PC-3 (cell line): ENCODE measurements around the gene OSCAR. TPM values are rescaled to one million over a fixed set of nuclear protein-coding genes. Genes with fewer than 3 reads are reported as not detected.
"Not testable (repeated sequence)": the region's sequence is repeated elsewhere in the genome, so short reads cannot be mapped to it uniquely, and the experiment has no call there.

Experiments used
- ATAC-seq: fragments of 200-7000 bp; cut with Tn5 transposase; 2 replicates; pipeline ENCODE4 v1.9.1; 2020; ENCODE audit warnings: mild to moderate bottlenecking, moderate library complexity
- BruUV-seq: library from RNA; stranded (reverse); fragments of 400-500 nt; replicated peaks from 2 replicates; lab custom pipeline; 2021; lab: Mats Ljungman, UMichigan
- CTCF ChIA-PET: fragments of 300-600 bp; sonication (Branson Sonifier 250); formaldehyde crosslinking; loops from one replicate; lab custom pipeline; 2022; ENCODE audit warnings: antibody characterized with exemption; lab: Charles Lee
- POLR2A ChIA-PET: fragments of 300-600 bp; sonication (Branson Sonifier 250); formaldehyde crosslinking; loops from one replicate; lab custom pipeline; 2022; ENCODE audit warnings: antibody characterized with exemption; ENCODE audit not compliant: unreplicated experiment; lab: Charles Lee
- DNase-seq: peaks from one replicate; pipeline ENCODE4 v3.0.0-alpha.2; 2015
- H2AFZ ChIP-seq: fragments of 300-600 bp; sonication (generic); 2 replicates; pipeline ENCODE4 v1.6.0; 2016; ENCODE audit warnings: antibody characterized with exemption, low read length
- H3F3A ChIP-seq: fragments of 300-600 bp; sonication (generic); one replicate; pipeline ENCODE4 v1.6.0; 2017; ENCODE audit warnings: antibody characterized with exemption, low read length, control low read depth, mild to moderate bottlenecking; ENCODE audit not compliant: unreplicated experiment
- H3K27ac ChIP-seq: fragments of 300-600 bp; sonication (generic); 2 replicates; pipeline ENCODE4 v1.5.1; 2016; ENCODE audit warnings: mild to moderate bottlenecking, low read length
- H3K27me3 ChIP-seq: fragments of 300-600 bp; sonication (generic); 2 replicates; pipeline ENCODE4 v1.6.1; 2016; ENCODE audit warnings: low read length, mixed read lengths
- H3K36me3 ChIP-seq: fragments of 300-600 bp; sonication (generic); 2 replicates; pipeline ENCODE4 v1.6.1; 2016; ENCODE audit warnings: low read depth, mixed run types, low read length, mixed read lengths
- H3K4me1 ChIP-seq: fragments of 300-600 bp; sonication (generic); 2 replicates; pipeline ENCODE4 v1.5.1; 2016; ENCODE audit warnings: low read length; ENCODE audit not compliant: insufficient read depth
- H3K4me2 ChIP-seq: fragments of 300-600 bp; sonication (generic); 2 replicates; pipeline ENCODE4 v1.6.0; 2016; ENCODE audit warnings: low read length
- H3K4me3 ChIP-seq: fragments of 300-600 bp; sonication (generic); 2 replicates; pipeline ENCODE4 v1.5.1; 2016; ENCODE audit warnings: mild to moderate bottlenecking, low read length, mixed read lengths
- H3K79me2 ChIP-seq: fragments of 300-600 bp; sonication (generic); 2 replicates; pipeline ENCODE4 v1.6.1; 2017; ENCODE audit warnings: low read length, mixed read lengths
- H3K9ac ChIP-seq: fragments of 300-600 bp; sonication (generic); 2 replicates; pipeline ENCODE4 v1.6.0; 2016; ENCODE audit warnings: mild to moderate bottlenecking, low read length
- H3K9me2 ChIP-seq: fragments of 300-600 bp; sonication (generic); replicated peaks from 2 replicates; pipeline ENCODE4 v1.6.1; 2016; ENCODE audit warnings: mixed run types, low read length, mixed read lengths
- H3K9me3 ChIP-seq: fragments of 300-600 bp; sonication (generic); 2 replicates; pipeline ENCODE4 v1.6.1; 2016; ENCODE audit warnings: low read length, mixed read lengths
- H4K20me1 ChIP-seq: fragments of 300-600 bp; sonication (generic); 2 replicates; pipeline ENCODE4 v1.6.1; 2016; ENCODE audit warnings: low read length, mixed read lengths
- EZH2 ChIP-seq: fragments of 300-600 bp; sonication (generic); IDR thresholded peaks from one replicate; pipeline ENCODE4 v1.6.1; 2017; ENCODE audit warnings: antibody characterized with exemption, mild to moderate bottlenecking, low read length; ENCODE audit not compliant: unreplicated experiment
- EZH2phosphoT487 ChIP-seq: fragments of 300-600 bp; sonication (generic); IDR thresholded peaks from 2 replicates; pipeline ENCODE4 v1.6.1; 2018; ENCODE audit warnings: mild to moderate bottlenecking, antibody characterized with exemption, low read length, borderline replicate concordance
- intact Hi-C: fragments of 100-400 bp; cut with micrococcal nuclease; formaldehyde crosslinking; loops from 2 replicates; pipeline ENCODE4 v1.9.0; 2023
- total RNA-seq: library from RNA; depleted of rRNA; stranded (reverse); fragments of >200 nt; gene quantifications from 2 replicates; pipeline ENCODE4 v1.2.3, GENCODE V29; 2014
- TF ChIP-seq, protein P1 (sequence below): fragments of 300-600 bp; sonication (generic); conservative IDR thresholded peaks from 2 replicates; pipeline ENCODE4 v1.5.1; 2017; ENCODE audit warnings: antibody characterized with exemption, low read depth, mild to moderate bottlenecking, low read length

The OSCAR gene
- total RNA-seq, 1 experiment from 2014 or later: not detected

DNA sequence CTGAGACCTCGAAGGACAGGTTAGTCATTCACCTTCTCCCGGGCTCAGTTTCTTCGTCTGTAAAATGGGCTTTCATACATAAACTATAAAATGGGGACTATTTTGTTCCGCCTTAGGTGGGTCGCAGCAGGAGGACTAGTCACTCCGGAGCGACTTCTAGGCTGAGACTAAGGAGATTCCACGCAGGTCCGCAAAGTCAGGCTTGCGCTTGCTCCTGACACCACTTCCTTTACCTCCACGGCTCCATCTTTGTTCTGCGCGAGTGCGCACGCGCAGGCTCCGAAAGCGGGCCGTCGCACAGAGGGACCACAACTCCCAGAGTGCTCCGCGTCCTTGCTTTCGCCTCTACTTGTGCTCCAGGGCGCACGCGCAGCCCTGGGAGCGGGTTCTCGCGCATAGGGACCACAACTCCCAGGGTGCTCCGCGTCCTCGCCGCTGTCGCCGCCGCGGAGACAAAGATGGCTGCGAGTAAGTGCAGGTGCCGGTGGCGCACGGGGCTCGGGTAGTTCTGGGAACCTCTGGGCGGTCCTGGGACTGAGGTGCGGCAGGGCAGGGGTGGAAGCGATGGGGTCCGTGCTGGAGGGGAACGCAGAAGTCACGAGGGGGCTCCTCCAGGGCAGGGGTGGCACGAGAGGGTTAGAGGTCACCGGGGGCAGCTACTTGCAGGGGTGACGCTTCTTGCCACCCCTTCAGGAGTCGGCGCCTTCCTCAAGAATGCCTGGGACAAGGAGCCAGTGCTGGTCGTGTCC lies 2.0 kb upstream of the OSCAR start, which contains the start of gene NDUFA3:
Gene NDUFA3, plus strand, starts transcription at position 435 of the 749 bp plus-strand sequence. Its CDS starts 24 bp downstream, at position 459.
- Histone ChIP-seq H3K79me2 (peaks cover 33% of the 10 kb centered on the region), H3K9me2 (no peaks in the 10 kb centered on the region), H3K36me3 (peaks cover 15% of the 10 kb centered on the region; the same call in 1 of the 2 replicates), H3K9me3 (no peaks in the 10 kb centered on the region), H2AFZ (peak within 1 kb of the TSS; percentile 97), H3K4me1 (peaks cover 4% of the 10 kb centered on the region; the same call in 1 of the 2 replicates), H3K27ac (no peak within 1 kb of the TSS), H3K4me3 (peak within 1 kb of the TSS; percentile 83), H4K20me1 (no peaks in the 10 kb centered on the region), H3F3A (no peaks in the 10 kb centered on the region), H3K4me2 (peak within 1 kb of the TSS; percentile 84), H3K9ac (peak within 1 kb of the TSS; percentile 72), H3K27me3 (no peaks in the 10 kb centered on the region)
- intact Hi-C loops: loop anchor here (1.0 kb wide), 1 partner anchor 13 kb away; the partner anchor contains the start of genes PRPF31 and TFPT
- ATAC-seq: peak; percentile 98
- CTCF ChIA-PET: no interaction called here
- BruUV-seq: no TSS peak
- peak; percentile 100 for DNase-seq
- POLR2A ChIA-PET: interaction anchor here (0.6 kb wide), 1 partner anchor 78 kb away, joined by 4 read pairs; no protein-coding TSS in a partner anchor
- TF ChIP-seq EZH2 (no peak), EZH2phosphoT487 (no peak)
- TF ChIP-seq, protein P1, sequence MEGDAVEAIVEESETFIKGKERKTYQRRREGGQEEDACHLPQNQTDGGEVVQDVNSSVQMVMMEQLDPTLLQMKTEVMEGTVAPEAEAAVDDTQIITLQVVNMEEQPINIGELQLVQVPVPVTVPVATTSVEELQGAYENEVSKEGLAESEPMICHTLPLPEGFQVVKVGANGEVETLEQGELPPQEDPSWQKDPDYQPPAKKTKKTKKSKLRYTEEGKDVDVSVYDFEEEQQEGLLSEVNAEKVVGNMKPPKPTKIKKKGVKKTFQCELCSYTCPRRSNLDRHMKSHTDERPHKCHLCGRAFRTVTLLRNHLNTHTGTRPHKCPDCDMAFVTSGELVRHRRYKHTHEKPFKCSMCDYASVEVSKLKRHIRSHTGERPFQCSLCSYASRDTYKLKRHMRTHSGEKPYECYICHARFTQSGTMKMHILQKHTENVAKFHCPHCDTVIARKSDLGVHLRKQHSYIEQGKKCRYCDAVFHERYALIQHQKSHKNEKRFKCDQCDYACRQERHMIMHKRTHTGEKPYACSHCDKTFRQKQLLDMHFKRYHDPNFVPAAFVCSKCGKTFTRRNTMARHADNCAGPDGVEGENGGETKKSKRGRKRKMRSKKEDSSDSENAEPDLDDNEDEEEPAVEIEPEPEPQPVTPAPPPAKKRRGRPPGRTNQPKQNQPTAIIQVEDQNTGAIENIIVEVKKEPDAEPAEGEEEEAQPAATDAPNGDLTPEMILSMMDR: no peak

DNA sequence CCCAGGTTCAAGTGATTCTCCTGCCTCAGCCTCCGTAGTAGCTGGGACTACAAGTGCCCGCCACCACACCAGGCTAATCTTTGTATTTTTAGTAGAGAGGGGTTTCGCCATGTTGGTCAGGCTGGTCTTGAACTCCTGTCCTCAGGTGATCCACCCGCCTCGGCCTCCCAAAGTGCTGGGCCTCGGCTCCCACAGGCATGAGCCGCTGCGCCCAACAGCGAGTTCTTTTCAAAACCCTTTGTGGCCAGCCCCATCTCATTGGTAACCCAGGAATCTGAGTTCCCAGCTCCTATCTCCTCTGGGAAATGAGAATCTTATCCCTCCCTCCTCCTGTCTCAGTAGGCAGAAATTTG lies 724 bp downstream of the OSCAR start:
- H3K9me3 ChIP-seq, CTCF ChIA-PET, BruUV-seq, DNase-seq, H4K20me1 ChIP-seq, H3K9me2 ChIP-seq, H3K4me3 ChIP-seq, H3K27me3 ChIP-seq, H3K36me3 ChIP-seq, H3K4me2 ChIP-seq, H2AFZ ChIP-seq, H3K27ac ChIP-seq, H3K9ac ChIP-seq, H3F3A ChIP-seq, ATAC-seq, POLR2A ChIA-PET: not testable (repeated sequence)
- intact Hi-C loops: loop anchor here (10.0 kb wide), 2 partner anchors 255 to 295 kb away; no protein-coding TSS in a partner anchor
- Histone ChIP-seq H3K4me1 (peaks cover 12% of the 10 kb centered on the region), H3K79me2 (peaks cover 22% of the 10 kb centered on the region)

DNA sequence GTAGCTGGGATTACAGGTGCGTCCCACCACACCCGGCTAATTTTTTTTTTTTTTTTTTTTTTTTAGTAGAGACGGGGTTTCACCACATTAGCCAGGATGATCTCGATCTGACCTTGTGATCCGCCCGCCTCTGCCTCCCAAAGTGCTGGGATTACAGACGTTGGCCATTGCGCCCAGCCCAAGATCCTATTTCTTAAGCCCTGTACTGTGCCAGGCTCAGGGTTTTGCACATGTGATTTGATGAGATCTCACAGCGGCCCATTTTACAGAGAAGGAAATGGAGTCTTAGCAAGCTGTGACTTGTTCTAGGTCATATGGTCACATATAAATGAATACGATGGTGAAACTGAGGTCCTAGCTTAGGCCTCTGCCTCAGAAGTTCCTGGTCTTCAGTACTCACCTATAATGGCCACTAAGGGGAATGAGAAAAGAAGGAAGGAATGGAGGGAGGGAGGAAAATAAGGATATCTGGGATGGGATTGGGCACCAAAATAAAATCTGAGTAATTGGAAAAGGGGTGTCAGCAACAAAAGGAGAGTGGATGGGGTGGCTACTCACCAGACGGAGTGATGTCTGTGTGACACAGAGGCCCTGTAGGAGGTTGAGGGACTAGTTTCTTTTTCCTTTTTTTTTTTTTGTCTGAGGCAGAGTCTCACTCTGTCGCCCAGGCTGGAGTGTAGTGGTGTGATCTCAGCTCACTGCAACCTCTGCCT lies 1.3 kb downstream of the OSCAR start:
- TF ChIP-seq EZH2phosphoT487 (no peak), EZH2 (no peak)
- TF ChIP-seq, protein P1: no peak
- Histone ChIP-seq H3K79me2 (peaks cover 17% of the 10 kb centered on the region), H3K4me2 (no peak overlapping the region), H3K9me3 (no peaks in the 10 kb centered on the region), H4K20me1 (no peaks in the 10 kb centered on the region), H3K4me3 (no peak overlapping the region), H3K9ac (no peak overlapping the region), H3K27ac (no peak overlapping the region), H3K36me3 (no peaks in the 10 kb centered on the region), H3K27me3 (no peaks in the 10 kb centered on the region), H3F3A (no peaks in the 10 kb centered on the region), H2AFZ (no peak overlapping the region), H3K4me1 (peaks cover 12% of the 10 kb centered on the region), H3K9me2 (no peaks in the 10 kb centered on the region)
- ATAC-seq: no peak
- ChIA-PET CTCF (no interaction called here), POLR2A (no interaction called here)
- intact Hi-C loops: loop anchor here (10.0 kb wide), 2 partner anchors 255 to 295 kb away; no protein-coding TSS in a partner anchor
- no peak for DNase-seq
- BruUV-seq: no TSS peak
